Parathyroid adenoma (tissue), 2 donors: Measurements from ENCODE around the gene KCNJ8.
"Not testable (repeated sequence)": the region's sequence is repeated elsewhere in the genome, so short reads cannot be mapped to it uniquely, and the experiment has no call there.

Experiments used
- H2AFZ ChIP-seq: fragments of 300-600 bp; sonication (generic); one replicate; pipeline ENCODE4 v1.7.0; 2017; ENCODE audit warnings: antibody characterized with exemption, mild to moderate bottlenecking
- H3K27ac ChIP-seq: fragments of 300-600 bp; sonication (generic); one replicate; pipeline ENCODE4 v1.7.0; 2017
- H3K27me3 ChIP-seq: fragments of 300-600 bp; sonication (generic); one replicate; pipeline ENCODE4 v1.7.0; 2017; ENCODE audit warnings: low read length; ENCODE audit not compliant: control insufficient read depth, insufficient read depth
- H3K36me3 ChIP-seq: fragments of 300-600 bp; sonication (generic); one replicate; pipeline ENCODE4 v1.7.0; 2017; ENCODE audit warnings: low read length; ENCODE audit not compliant: control insufficient read depth, insufficient read depth
- H3K4me1 ChIP-seq: fragments of 300-600 bp; sonication (generic); one replicate; pipeline ENCODE4 v1.7.0; 2017; ENCODE audit warnings: control low read depth
- H3K4me2 ChIP-seq: fragments of 300-600 bp; sonication (generic); one replicate; pipeline ENCODE4 v1.7.0; 2017; ENCODE audit warnings: low read length
- H3K4me3 ChIP-seq: fragments of 300-600 bp; sonication (generic); one replicate; pipeline ENCODE4 v1.7.0; 2017; ENCODE audit warnings: low read depth, low read length
- H3K79me2 ChIP-seq: fragments of 300-600 bp; sonication (generic); one replicate; pipeline ENCODE4 v1.7.0; 2017; ENCODE audit warnings: control low read depth
- H3K9ac ChIP-seq: fragments of 300-600 bp; sonication (generic); one replicate; pipeline ENCODE4 v1.7.0; 2017; ENCODE audit warnings: mild to moderate bottlenecking
- H3K9me3 ChIP-seq: fragments of 300-600 bp; sonication (generic); one replicate; pipeline ENCODE4 v1.7.0; 2017; ENCODE audit warnings: low read length; ENCODE audit not compliant: control insufficient read depth
- TF ChIP-seq, protein P1 (sequence below): fragments of 300-600 bp; sonication (generic); IDR thresholded peaks from one replicate; pipeline ENCODE4 v1.7.0; 2017; ENCODE audit warnings: antibody characterized with exemption, mild to moderate bottlenecking
- donor health status: primary hyperparathyroidism.

KCNJ8 gene

DNA sequence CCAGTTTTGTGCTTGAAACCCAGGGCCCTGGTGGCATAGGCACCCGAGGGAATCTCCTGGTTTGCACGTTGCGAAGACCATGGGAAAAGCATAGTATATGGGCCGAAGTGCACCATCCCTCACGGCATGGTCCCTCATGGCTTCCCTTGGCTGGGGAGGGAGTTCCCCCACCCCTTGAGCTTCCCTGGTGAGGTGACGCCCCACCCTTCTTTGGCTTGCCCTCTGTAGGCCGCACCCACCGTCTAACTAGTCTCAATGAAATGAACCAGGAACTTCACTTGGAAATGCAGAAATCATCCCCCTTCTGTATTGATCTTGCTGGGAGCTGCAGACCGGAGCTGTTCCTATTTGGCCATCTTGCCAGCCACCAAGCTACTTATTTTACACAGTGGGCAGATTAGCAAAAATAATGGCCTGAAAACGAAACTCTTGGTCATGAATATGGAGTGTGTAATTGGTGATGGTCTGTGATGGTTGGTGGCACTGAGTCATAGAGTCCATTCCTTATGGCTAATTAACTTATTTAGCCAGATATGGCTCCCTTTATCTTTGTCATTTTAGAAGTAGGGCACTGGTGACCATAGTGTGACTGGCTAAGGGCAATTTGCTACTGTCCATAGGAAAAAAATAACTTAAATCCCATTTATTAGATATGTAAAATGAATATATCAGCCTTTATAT, 21.3 kb upstream of the KCNJ8 start:
- Histone ChIP-seq H3K27ac (no peak overlapping the region), H3K4me3 (no peak overlapping the region), H3K36me3 (no peaks in the 10 kb centered on the region), H3K9me3 (no peaks in the 10 kb centered on the region), H3K9ac (no peak overlapping the region), H3K79me2 (no peaks in the 10 kb centered on the region), H3K4me1 (no peaks in the 10 kb centered on the region), H3K4me2 (no peak overlapping the region), H2AFZ (no peak overlapping the region), H3K27me3 (no peaks in the 10 kb centered on the region)
- TF ChIP-seq, protein P1, sequence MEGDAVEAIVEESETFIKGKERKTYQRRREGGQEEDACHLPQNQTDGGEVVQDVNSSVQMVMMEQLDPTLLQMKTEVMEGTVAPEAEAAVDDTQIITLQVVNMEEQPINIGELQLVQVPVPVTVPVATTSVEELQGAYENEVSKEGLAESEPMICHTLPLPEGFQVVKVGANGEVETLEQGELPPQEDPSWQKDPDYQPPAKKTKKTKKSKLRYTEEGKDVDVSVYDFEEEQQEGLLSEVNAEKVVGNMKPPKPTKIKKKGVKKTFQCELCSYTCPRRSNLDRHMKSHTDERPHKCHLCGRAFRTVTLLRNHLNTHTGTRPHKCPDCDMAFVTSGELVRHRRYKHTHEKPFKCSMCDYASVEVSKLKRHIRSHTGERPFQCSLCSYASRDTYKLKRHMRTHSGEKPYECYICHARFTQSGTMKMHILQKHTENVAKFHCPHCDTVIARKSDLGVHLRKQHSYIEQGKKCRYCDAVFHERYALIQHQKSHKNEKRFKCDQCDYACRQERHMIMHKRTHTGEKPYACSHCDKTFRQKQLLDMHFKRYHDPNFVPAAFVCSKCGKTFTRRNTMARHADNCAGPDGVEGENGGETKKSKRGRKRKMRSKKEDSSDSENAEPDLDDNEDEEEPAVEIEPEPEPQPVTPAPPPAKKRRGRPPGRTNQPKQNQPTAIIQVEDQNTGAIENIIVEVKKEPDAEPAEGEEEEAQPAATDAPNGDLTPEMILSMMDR = no peak

DNA sequence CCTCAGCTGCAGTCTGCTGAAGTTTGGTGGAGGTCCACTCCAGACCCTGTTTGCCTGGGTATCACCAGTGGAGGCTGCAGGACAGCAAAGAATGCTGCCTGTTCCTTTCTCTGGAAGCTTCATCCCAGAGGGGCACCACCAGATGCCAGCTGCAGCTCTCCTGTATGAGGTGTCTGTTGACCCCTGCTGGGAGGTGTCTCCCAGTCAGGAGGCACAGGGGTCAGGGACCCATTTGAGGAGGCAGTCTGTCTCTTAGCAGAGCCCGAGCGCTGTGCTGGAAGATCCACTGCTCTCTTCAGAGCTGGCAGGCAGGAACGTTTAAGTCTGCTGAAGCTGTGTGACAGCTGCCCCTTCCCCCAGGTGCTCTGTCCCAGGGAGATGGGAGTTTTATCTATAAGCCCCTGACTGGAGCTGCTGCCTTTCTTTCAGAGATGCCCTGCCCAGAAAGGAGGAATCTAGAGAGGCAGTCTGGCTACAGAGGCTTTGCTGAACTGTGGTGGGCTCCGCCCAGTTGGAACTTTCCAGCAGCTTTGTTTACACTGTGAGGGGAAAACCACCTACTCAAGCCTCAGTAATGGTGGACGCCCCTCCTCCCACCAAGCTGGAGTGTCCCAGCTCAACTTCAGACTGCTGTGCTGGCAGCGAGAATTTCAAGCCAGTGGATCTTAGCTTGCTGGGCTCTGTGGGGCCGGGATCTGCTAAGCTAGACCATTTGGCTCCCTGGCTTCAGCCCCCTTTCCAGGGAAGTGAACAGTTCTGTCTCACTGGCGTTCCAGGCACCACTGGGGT, 20.5 kb upstream of the KCNJ8 start:
- not testable (repeated sequence) for H3K4me1 ChIP-seq, H3K27ac ChIP-seq, H3K4me3 ChIP-seq, H3K27me3 ChIP-seq, H3K4me2 ChIP-seq, H3K9me3 ChIP-seq, H3K9ac ChIP-seq, H3K79me2 ChIP-seq, H3K36me3 ChIP-seq, H2AFZ ChIP-seq

DNA sequence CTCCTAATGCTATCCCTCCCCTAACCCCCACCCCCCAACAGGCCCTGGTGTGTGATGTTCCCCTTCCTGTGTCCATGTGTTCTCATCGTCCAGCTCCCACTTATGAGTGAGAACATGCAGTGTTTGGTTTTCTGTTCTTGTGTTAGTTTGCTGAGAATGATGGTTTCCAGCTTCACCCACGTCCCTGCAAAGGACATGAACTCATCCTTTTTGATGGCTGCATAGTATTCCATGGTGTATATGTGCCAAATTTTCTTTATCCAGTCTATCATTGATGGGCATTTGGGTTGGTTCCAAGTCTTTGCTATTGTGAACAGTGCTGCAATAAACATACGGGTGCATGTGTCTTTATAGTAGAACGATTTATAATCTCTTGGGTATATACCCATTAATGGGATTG, 15.2 kb upstream of the KCNJ8 start:
- not testable (repeated sequence) for H3K79me2 ChIP-seq, H3K4me1 ChIP-seq, H3K27ac ChIP-seq

DNA sequence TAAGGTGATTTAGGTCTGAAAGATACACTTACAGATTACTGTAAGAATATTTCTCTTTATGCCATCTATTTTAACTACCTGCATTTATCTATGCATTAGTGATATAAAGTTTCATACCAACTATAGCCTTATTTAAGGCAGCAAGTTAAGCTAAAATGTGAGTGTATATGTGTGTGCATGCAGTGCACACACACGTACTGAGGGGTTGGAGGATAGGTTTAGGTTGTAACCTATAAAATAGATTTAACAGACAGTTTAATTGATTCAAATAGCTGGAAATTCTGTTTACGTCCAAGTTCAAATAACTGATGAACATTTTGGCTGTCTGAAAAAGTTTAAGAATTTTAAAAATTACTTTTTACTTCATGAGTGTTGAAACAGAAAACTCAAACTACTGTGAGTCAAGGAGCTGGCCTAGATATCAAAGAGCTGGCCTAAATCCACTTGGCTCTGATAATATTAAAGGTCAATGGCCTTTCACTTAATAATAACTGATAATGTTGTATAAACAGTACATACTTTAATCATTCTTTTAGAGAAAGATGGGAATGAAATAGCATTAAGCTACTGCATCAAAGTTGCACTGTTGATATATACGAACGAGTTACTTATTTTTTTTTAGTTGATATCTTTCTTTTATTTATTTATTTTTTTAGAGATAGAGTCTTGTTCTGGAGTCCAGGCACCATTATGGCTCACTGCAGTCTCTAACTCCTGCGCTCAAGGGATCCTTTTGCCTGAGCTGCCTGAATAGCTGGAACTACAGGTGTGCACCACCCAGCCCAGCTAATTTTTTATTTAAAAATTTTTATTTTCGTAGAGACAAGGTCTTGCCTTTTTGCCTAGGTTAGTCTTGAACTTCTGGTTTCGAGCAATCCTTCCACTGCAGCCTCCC, 13.8 kb upstream of the KCNJ8 start:
- H3K27me3 ChIP-seq = no peaks in the 10 kb centered on the region
- TF ChIP-seq, protein P1 = no peak
- no peak overlapping the region for H2AFZ ChIP-seq
- no peak overlapping the region for H3K9ac ChIP-seq
- no peaks in the 10 kb centered on the region for H3K4me1 ChIP-seq
- H3K79me2 ChIP-seq = no peaks in the 10 kb centered on the region
- no peaks in the 10 kb centered on the region for H3K36me3 ChIP-seq
- no peak overlapping the region for H3K4me3 ChIP-seq
- no peaks in the 10 kb centered on the region for H3K9me3 ChIP-seq
- H3K4me2 ChIP-seq = no peak overlapping the region
- no peak overlapping the region for H3K27ac ChIP-seq

More for the DNA sequence above, 15.2 kb upstream of the KCNJ8 start:
- H3K4me2 ChIP-seq, H2AFZ ChIP-seq, H3K36me3 ChIP-seq, H3K27me3 ChIP-seq, H3K9ac ChIP-seq, H3K9me3 ChIP-seq, H3K4me3 ChIP-seq: not testable (repeated sequence)

DNA sequence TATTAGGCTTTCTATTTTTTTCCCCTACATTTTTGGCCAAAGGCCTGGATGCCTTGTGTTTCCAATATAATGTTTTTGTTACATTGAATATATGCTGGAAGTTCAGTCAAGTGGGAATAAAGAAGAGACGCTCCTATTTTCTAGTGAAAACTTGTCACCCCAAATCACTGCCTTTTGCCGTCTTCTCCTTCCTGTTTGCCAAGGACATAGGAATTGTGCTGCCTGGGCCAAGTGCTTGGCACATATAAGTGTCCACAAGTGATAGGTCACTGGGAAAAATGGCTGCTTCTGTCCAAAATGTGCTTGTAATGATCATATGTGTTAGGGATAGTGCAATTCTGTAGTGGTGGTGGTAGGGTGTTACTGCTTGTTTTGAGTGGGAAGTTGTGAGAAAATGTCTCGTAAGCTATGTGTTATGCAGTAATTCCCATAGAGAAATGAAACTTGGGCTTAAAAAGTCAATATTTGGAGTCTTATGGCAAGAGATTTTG, 11.6 kb upstream of the KCNJ8 start:
- no peaks in the 10 kb centered on the region for H3K27me3 ChIP-seq
- H3K4me3 ChIP-seq = no peak overlapping the region
- no peaks in the 10 kb centered on the region for H3K9me3 ChIP-seq
- no peak overlapping the region for H2AFZ ChIP-seq
- TF ChIP-seq, protein P1 = no peak
- no peak overlapping the region for H3K27ac ChIP-seq
- no peak overlapping the region for H3K4me2 ChIP-seq
- no peaks in the 10 kb centered on the region for H3K36me3 ChIP-seq
- no peaks in the 10 kb centered on the region for H3K79me2 ChIP-seq
- no peaks in the 10 kb centered on the region for H3K4me1 ChIP-seq
- H3K9ac ChIP-seq = no peak overlapping the region

DNA sequence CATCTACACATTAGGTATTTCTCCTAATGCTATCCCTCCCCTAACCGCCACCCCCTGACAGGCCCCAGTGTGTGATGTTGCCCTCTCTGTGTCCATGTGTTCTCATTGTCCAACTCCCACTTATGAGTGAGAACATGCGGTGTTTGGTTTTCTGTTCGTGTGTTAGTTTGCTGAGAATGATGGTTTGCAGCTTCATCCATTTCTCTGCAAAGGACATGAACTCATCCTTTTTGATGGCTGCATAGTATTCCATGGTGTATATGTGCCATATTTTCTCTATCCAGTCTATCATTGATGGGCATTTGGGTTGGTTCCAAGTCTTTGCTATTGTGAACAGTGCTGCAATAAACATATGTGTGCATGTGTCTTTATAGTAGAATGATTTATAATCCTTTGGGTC, 8.2 kb upstream of the KCNJ8 start:
- H2AFZ ChIP-seq, H3K4me1 ChIP-seq, H3K79me2 ChIP-seq, H3K27me3 ChIP-seq, H3K36me3 ChIP-seq, H3K4me2 ChIP-seq, H3K27ac ChIP-seq, H3K9me3 ChIP-seq, H3K9ac ChIP-seq, H3K4me3 ChIP-seq: not testable (repeated sequence)
